Fibroblast of lung (primary cell): Measurements from ENCODE around the gene DPH5. TPM values are rescaled to one million over a fixed set of nuclear protein-coding genes. Genes with fewer than 3 reads are reported as not detected.
"Not testable (repeated sequence)": the region's sequence is repeated elsewhere in the genome, so short reads cannot be mapped to it uniquely, and the experiment has no call there.

Experiments used
- DNase-seq, 2 donors: peaks; one replicate each; pipeline versions ENCODE4 v3.0.0 to v3.0.0-alpha.2; 2010; ENCODE audit warnings: low read depth in 2 of 2
- H2AFZ ChIP-seq: 2 replicates; pipeline ENCODE4 v1.5.1; 2012; ENCODE audit warnings: low read length, control low read depth, inconsistent platforms
- H3K27ac ChIP-seq: 2 replicates; pipeline ENCODE4 v1.5.1; 2011; ENCODE audit warnings: low read length, control low read depth; ENCODE audit not compliant: insufficient read depth
- H3K27me3 ChIP-seq: 2 replicates; pipeline ENCODE4 v1.5.1; 2011; ENCODE audit warnings: mild to moderate bottlenecking, low read length; ENCODE audit not compliant: control insufficient read depth, insufficient read depth
- H3K36me3 ChIP-seq: 2 replicates; pipeline ENCODE4 v1.5.1; 2011; ENCODE audit warnings: low read length; ENCODE audit not compliant: control insufficient read depth, insufficient read depth
- H3K4me1 ChIP-seq: 2 replicates; pipeline ENCODE4 v1.5.1; 2011; ENCODE audit warnings: low read length; ENCODE audit not compliant: control insufficient read depth, insufficient read depth; ENCODE audit errors: extremely low read depth
- H3K4me2 ChIP-seq: 2 replicates; pipeline ENCODE4 v1.5.1; 2011; ENCODE audit warnings: low read length, control low read depth; ENCODE audit not compliant: insufficient read depth; ENCODE audit errors: extremely low read depth
- H3K4me3 ChIP-seq, 4 experiments: fragments of 200-600 bp in 1 of 4; sonication (generic) in 1 of 4; replicated peaks in 1 of 4; 2 replicates each; pipeline ENCODE4 v1.5.1; 2011 to 2016; ENCODE audit warnings: low read length in 4 of 4, low read depth in 3 of 4, mild to moderate bottlenecking in 3 of 4, control low read depth in 2 of 4, inconsistent platforms in 1 of 4, mixed read lengths in 1 of 4; ENCODE audit not compliant: insufficient read depth in 1 of 4; ENCODE audit errors: control extremely low read depth in 1 of 4
- H3K79me2 ChIP-seq: 2 replicates; pipeline ENCODE4 v1.5.1; 2012; ENCODE audit warnings: mild to moderate bottlenecking, low read length, inconsistent platforms; ENCODE audit not compliant: control insufficient read depth, insufficient read depth
- H3K9ac ChIP-seq: 2 replicates; pipeline ENCODE4 v1.5.1; 2011; ENCODE audit warnings: mild to moderate bottlenecking, low read length, control low read depth; ENCODE audit not compliant: insufficient read depth
- H3K9me3 ChIP-seq: 2 replicates; pipeline ENCODE4 v1.5.1; 2012; ENCODE audit warnings: low read depth, low read length; ENCODE audit not compliant: control insufficient read depth, insufficient read depth
- H4K20me1 ChIP-seq: 2 replicates; pipeline ENCODE4 v1.5.1; 2011; ENCODE audit warnings: low read length; ENCODE audit not compliant: control insufficient read depth, insufficient read depth; ENCODE audit errors: extremely low read depth
- CTCF ChIP-seq, 2 donors: IDR thresholded peaks in 1 of 2; conservative IDR thresholded peaks in 1 of 2; 1 replicate in 1 of 2; 2 replicates in 1 of 2; pipeline ENCODE4 v1.5.1; 2011 to 2012; ENCODE audit warnings: low read length in 2 of 2, control low read depth in 1 of 2, inconsistent platforms in 1 of 2, low read depth in 1 of 2, mild to moderate bottlenecking in 1 of 2
- EZH2 ChIP-seq: IDR thresholded peaks from 2 replicates; pipeline ENCODE4 v1.5.1; 2012; ENCODE audit warnings: low read length, control low read depth, mild to moderate bottlenecking; ENCODE audit errors: missing control alignments
- polyA plus RNA-seq, 2 donors: library from polyadenylated mRNA; depleted of rRNA in 1 of 2; stranded (reverse) in 1 of 2; unstranded in 1 of 2; fragments of >200 nt; gene quantifications; 2 replicates each; pipeline ENCODE4 v1.2.1, GENCODE V29; 2011 to 2012; ENCODE audit warnings: missing spikeins in 1 of 2
- total RNA-seq: library from RNA; depleted of rRNA; stranded (reverse); fragments of >200 nt; gene quantifications from 2 replicates; pipeline ENCODE4 v1.2.1, GENCODE V29; 2014

The DPH5 gene
- total and polyA plus RNA-seq, 2 donors (not counting 1 experiment from before 2014, with no cell fraction given) = 39.8 to 40.8 TPM

DNA sequence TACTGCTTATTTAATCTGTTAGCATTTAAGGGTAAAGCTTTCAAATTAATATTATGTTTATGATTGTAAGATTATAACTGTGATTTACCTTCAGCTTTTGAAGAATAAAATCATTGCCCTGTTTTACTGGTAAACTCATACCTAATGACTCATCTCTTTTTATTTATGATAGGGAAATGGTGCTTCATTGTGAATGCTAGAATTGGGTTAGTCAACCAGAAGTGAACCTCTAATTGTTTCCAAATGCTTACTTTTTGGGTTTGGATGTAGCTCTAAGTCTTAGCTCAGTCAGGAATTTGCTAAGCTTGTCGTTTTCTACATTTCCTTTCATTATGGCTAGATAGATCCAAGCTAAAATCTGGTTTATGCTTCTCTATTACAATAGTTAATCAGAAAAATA is 70.3 kb downstream of the DPH5 start:
- Histone ChIP-seq H3K79me2 (no peaks in the 10 kb centered on the region), H3K36me3 (no peaks in the 10 kb centered on the region), H3K9me3 (no peaks in the 10 kb centered on the region), H3K27ac (peak overlapping the region; percentile 24), H3K4me3 (peak overlapping the region in 1 of 4 experiments; percentile 20), H3K27me3 (no peaks in the 10 kb centered on the region), H3K9ac (no peak overlapping the region), H3K4me1 (peaks cover 6% of the 10 kb centered on the region), H3K4me2 (peak overlapping the region; percentile 83), H4K20me1 (no peaks in the 10 kb centered on the region), H2AFZ (no peak overlapping the region)
- DNase-seq = peak; percentile 87 to 91
- TF ChIP-seq CTCF (conservative IDR thresholded peaks at IDR 0.05 in 1 of 2, IDR thresholded peaks at IDR 0.05 in 1 of 2; ENCODE audit: low read depth in 1 of 2, low read length in 2 of 2) (no peak), EZH2 (no peak)

GRCh38 chr1:100953960-100954730 is 71.4 kb downstream of the DPH5 start:
- Histone ChIP-seq H2AFZ (no peak overlapping the region), H3K4me2 (no peak overlapping the region), H3K27ac (no peak overlapping the region), H3K9ac (no peak overlapping the region), H3K36me3 (no peaks in the 10 kb centered on the region), H4K20me1 (no peaks in the 10 kb centered on the region), H3K9me3 (no peaks in the 10 kb centered on the region), H3K27me3 (no peaks in the 10 kb centered on the region), H3K4me3 (no peak overlapping the region), H3K4me1 (peaks cover 6% of the 10 kb centered on the region), H3K79me2 (no peaks in the 10 kb centered on the region)
- DNase-seq = no peak
- TF ChIP-seq CTCF (conservative IDR thresholded peaks at IDR 0.05 in 1 of 2, IDR thresholded peaks at IDR 0.05 in 1 of 2; ENCODE audit: low read depth in 1 of 2, low read length in 2 of 2) (no peak), EZH2 (no peak)

DNA sequence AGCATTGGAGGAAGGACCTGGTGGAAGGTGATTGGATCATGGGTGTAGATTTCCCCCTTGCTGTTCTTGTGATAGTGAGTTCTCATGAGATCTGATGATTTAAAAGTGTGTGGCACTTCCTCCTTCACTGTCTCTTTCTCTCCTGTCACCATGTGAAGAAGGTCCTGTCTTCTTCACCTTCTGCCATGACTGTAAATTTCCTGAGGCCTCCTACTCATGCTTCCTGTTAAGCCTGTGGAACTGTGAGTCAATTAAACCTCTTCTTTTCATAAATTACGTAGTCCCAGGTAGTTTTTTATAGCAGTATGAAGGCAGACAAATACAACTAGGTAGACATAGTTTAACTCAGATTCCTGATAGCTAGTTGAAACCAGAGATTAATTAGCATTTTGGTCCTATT is 72.6 kb downstream of the DPH5 start:
- DNase-seq, H3K9me3 ChIP-seq, H3K4me1 ChIP-seq, H2AFZ ChIP-seq, H3K9ac ChIP-seq, H3K27ac ChIP-seq, H3K27me3 ChIP-seq, H3K4me3 ChIP-seq, H3K4me2 ChIP-seq, H3K79me2 ChIP-seq, H3K36me3 ChIP-seq, H4K20me1 ChIP-seq: not testable (repeated sequence)
